Mesodermal cell (in vitro differentiated cells): ENCODE data around the gene OR56A4.

Experiments used
- H3K27ac ChIP-seq: 2 replicates; pipeline ENCODE4 v1.7.0; 2013; ENCODE audit warnings: mild to moderate bottlenecking, low read depth, low read length, moderate library complexity; ENCODE audit not compliant: severe bottlenecking
- H3K36me3 ChIP-seq: 2 replicates; pipeline ENCODE4 v1.7.1; 2013; ENCODE audit warnings: mild to moderate bottlenecking, low read length, moderate library complexity; ENCODE audit not compliant: control insufficient read depth, insufficient read depth
- H3K4me1 ChIP-seq: one replicate; pipeline ENCODE4 v1.7.1; 2013; ENCODE audit warnings: mild to moderate bottlenecking, low read length; ENCODE audit not compliant: insufficient read depth, control insufficient read depth, poor library complexity, severe bottlenecking
- H3K4me3 ChIP-seq: 2 replicates; pipeline ENCODE4 v1.7.0; 2013; ENCODE audit warnings: low read length, control low read depth, mild to moderate bottlenecking; ENCODE audit not compliant: insufficient read depth, poor library complexity, severe bottlenecking; ENCODE audit errors: extremely low read depth
- H3K9me3 ChIP-seq: 2 replicates; pipeline ENCODE4 v1.7.1; 2013; ENCODE audit warnings: mild to moderate bottlenecking, low read length, moderate library complexity; ENCODE audit not compliant: control insufficient read depth
- WGBS, 2 experiments: methylation state at CpG; one replicate each; pipeline ENCODE4 v1.1.5; 2013; ENCODE audit warnings: missing lambda C conversion rate in 2 of 2; ENCODE audit not compliant: insufficient coverage in 2 of 2; 5-methylcytosine and 5-hydroxymethylcytosine counted together

OR56A4 gene

DNA sequence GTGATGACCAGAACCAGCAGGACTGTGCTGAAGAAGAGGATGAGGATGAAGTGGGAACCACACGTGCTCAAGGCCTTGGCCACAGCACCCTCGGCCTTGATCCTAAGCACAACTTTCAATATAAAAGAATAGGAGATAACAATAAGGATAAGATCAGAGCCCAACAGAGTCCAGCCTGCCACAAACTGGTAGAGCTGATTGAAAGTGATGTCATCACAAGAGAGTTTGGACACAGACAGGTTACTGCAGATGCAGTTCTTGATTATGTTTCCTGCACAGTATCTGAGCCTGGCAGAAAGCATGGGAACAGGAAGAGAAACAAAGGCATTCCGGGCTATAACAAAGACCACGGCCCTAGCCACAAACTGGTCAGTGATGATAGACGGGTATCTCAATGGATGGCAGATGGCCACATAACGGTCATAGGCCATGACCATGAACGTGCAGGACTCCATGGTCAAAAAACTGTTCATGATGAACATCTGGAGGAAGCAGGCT lies 4.5 kb downstream of the OR56A4 start:
- H3K27ac ChIP-seq: no peak overlapping the region
- H3K9me3 ChIP-seq: no peaks in the 10 kb centered on the region
- WGBS, 2 experiments: 80 to 88% methylated on average over 5 to 7 of the region's 7 CpGs
- H3K4me3 ChIP-seq: no peak overlapping the region
- no peaks in the 10 kb centered on the region for H3K36me3 ChIP-seq
- no peaks in the 10 kb centered on the region for H3K4me1 ChIP-seq

DNA sequence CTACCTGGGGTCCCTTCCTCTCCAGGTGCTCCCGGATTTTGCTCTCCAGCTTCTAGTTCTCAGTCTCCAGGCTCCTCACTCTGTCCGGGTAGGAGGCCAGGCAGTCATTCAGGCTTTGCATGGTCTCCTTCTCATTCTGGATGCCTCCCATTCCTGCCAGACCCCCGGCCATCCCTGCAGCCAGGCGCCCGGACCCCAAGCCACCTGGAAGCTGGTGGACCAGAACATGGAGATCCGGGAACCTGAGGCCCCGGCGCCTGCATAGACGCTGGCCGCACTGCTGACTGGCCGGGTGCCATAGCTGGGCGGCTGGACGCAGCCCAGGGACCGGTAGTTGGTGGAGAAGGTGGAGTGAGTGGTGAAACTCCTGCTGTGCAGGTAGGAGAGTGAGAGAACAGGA lies 12.0 kb downstream of the OR56A4 start:
- H3K9me3 ChIP-seq: no peaks in the 10 kb centered on the region
- no peak overlapping the region for H3K27ac ChIP-seq
- H3K36me3 ChIP-seq: no peaks in the 10 kb centered on the region
- 80 to 86% methylated on average over 6 to 11 of the region's 14 CpGs for WGBS, 2 experiments
- no peak overlapping the region for H3K4me3 ChIP-seq
- no peaks in the 10 kb centered on the region for H3K4me1 ChIP-seq

DNA sequence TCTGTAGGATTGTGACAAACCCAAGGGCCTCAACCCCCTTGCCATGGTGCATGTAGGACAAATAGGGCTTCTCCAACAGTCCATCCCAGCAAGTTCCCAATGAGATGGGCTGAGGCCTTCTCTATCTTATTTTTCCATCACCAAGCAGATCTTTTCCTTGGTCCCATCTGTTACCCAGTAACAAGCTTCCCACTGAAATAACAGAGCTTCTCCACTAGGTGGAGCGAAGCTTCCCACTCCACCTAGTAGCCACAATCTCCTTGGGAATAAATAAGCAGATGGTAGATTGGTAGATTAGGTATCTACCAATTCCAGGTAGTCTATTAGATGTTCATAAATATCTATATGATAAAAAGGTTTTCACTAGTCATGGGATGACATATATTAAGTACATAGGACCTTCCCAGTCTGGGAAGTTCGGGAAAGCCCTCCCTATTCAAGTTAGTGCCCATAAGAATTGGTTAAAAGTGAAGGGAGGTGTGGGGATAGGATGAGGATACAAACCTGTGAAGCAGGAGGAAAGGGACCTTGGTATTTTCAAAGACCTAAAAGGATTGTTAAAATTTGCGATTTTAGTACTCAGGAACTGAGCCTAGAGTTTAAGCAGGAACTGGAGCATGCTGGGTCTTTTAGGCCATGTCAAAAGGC lies 14.0 kb downstream of the OR56A4 start:
- H3K36me3 ChIP-seq: no peaks in the 10 kb centered on the region
- H3K4me3 ChIP-seq: no peak overlapping the region
- WGBS, 2 experiments: 60 to 79% methylated on average over 1 of the region's 3 CpGs
- H3K27ac ChIP-seq: no peak overlapping the region
- no peaks in the 10 kb centered on the region for H3K4me1 ChIP-seq
- no peaks in the 10 kb centered on the region for H3K9me3 ChIP-seq

DNA sequence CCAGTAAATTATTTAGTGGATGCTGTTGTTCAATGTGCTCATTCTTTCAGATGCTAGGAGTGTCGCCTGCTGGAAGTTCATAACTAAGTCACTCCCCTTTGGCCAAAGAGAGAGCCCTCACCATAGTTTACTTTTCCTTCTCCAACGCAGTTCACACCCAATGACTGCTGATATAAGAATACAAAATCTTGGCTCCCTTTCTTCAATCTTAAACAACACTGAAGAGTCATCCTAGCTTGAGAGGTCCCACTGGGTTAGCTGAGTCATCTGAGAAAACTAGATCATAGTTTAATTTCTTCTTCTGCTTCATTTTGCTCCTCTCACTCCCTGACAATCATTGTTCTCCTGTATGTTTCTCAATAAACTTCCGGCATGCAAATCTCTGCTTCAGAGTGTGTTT lies 14.6 kb downstream of the OR56A4 start:
- WGBS, 2 experiments: 75 to 90% methylated on average over 1 to 2 of the region's 3 CpGs
- Histone ChIP-seq H3K27ac (no peak overlapping the region), H3K4me3 (no peak overlapping the region), H3K4me1 (no peaks in the 10 kb centered on the region), H3K9me3 (no peaks in the 10 kb centered on the region), H3K36me3 (no peaks in the 10 kb centered on the region)

DNA sequence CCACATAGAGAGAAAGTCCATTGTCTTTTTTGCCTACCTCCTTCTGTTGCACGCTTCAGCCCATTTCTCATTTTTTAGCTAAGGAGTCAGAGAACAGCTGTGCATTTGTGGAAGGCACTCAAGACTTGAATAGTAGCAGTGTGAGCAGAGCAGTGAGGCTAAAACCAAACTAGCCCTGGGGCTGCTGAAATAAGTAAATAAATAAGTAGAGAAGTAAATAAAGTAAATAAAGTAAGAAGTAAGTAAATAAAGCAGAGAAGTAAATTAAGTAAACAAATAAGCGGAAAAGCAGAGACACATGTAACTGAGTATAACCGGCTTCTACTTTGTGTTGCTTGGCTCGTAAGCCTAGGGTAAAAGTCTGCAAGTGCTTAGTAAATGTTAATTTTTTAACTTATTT lies 17.5 kb downstream of the OR56A4 start:
- Histone ChIP-seq H3K4me1 (no peaks in the 10 kb centered on the region), H3K9me3 (no peaks in the 10 kb centered on the region), H3K4me3 (no peak overlapping the region), H3K27ac (no peak overlapping the region), H3K36me3 (no peaks in the 10 kb centered on the region)
- 100% methylated on average over 2 of the region's 4 CpGs for WGBS, 2 experiments

DNA sequence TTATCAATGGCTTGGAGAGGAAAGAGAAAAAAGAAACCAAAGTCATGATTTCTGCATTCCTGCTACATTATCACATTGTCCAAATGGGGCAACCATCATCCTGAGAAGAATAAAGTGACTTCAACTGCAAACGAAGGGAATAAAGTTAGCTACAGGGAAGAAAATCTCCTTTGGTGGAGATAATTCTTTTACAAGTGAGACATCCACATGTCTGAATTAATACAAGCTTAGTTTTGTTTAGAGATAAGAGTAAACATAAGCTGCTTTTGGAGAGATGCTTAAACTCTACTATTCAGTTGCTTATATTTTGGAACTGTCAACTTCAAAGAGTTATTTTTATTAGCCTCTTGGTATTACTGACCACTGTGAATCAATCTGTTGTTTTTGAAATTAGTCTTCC lies 19.9 kb downstream of the OR56A4 start, which contains the start of gene OR52L1:
TSS of gene OR52L1 (minus strand) at position 101 of the 400 bp plus-strand sequence. CDS start at position 46, 55 bp downstream.
- Histone ChIP-seq H3K4me1 (no peaks in the 10 kb centered on the region), H3K27ac (no peak within 1 kb of the TSS), H3K36me3 (no peaks in the 10 kb centered on the region), H3K4me3 (no peak within 1 kb of the TSS), H3K9me3 (no peaks in the 10 kb centered on the region)
- no CpG with 5 or more reads among the region's 1 CpG for WGBS, 2 experiments

DNA sequence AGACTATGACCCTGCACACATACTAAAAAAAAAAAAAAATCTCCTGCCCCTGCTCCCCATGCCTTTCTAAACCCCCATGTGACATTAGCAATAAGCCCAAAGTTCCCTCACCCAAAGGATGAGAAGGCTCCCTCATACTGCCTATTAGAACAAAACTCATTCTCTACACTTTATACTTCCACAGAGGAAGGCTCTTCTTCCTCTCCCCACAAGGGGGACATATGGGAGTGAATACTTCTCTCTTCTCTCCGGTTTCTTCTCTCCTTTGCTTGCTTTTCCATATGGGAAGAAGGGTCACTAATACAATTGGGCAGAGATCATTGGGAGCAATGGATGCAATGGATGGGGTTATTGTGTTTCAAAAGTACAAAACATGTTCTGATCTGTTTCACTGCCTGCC lies 23.3 kb downstream of the OR56A4 start:
- no peaks in the 10 kb centered on the region for H3K36me3 ChIP-seq
- no peak overlapping the region for H3K4me3 ChIP-seq
- no peaks in the 10 kb centered on the region for H3K4me1 ChIP-seq
- H3K9me3 ChIP-seq: no peaks in the 10 kb centered on the region
- no peak overlapping the region for H3K27ac ChIP-seq
- no CpG with 5 or more reads among the region's 1 CpG for WGBS, 2 experiments

DNA sequence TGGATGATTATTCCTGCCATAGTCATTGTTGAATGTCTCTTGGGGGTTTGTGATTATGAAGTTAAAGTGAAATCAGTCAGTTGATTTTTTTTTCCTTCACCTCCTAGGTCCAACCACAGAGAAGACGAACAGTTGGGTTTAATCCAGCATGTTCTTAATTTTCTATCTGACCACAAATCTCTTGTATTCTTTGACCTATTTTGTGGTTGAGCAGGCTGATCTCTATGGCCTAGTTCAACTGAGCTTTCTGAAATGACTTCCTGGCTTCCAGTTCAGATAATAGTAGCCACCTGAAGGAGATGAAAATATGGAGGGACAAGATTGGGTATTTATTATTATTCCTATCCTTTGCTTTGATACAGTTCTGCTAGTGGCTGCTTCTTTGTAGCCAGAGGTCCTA lies 33.2 kb downstream of the OR56A4 start:
- no peaks in the 10 kb centered on the region for H3K4me1 ChIP-seq
- no peaks in the 10 kb centered on the region for H3K36me3 ChIP-seq
- H3K4me3 ChIP-seq: no peak overlapping the region
- H3K9me3 ChIP-seq: no peaks in the 10 kb centered on the region
- no CpG with 5 or more reads among the region's 1 CpG for WGBS, 2 experiments
- no peak overlapping the region for H3K27ac ChIP-seq

DNA sequence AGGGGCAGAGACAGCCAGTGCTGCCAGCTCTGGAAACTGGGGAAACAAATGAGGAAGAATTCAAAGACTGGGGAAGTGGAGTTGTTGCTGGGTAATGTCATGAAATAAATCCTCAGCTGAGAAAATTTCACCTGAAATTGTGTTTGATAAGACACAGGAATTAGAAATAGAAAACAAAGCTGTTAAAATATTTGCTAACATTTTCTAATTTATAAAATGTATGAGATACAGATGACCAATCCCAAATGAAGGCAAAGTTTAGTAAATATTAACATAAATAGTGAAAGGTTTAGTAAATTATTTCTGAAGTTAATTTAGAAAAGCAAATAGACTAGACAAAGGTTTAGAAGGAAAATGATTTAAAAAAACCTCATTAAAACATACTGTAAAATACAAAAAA lies 38.4 kb downstream of the OR56A4 start, which contains the start of gene OR56A5:
TSS of gene OR56A5 (minus strand) at position 101 of the 400 bp plus-strand sequence. CDS start at position 101, 0 bp downstream.
- H3K36me3 ChIP-seq: no peaks in the 10 kb centered on the region
- no peak within 1 kb of the TSS for H3K27ac ChIP-seq
- peaks cover 5% of the 10 kb centered on the region for H3K9me3 ChIP-seq
- H3K4me1 ChIP-seq: no peaks in the 10 kb centered on the region
- H3K4me3 ChIP-seq: no peak within 1 kb of the TSS

DNA sequence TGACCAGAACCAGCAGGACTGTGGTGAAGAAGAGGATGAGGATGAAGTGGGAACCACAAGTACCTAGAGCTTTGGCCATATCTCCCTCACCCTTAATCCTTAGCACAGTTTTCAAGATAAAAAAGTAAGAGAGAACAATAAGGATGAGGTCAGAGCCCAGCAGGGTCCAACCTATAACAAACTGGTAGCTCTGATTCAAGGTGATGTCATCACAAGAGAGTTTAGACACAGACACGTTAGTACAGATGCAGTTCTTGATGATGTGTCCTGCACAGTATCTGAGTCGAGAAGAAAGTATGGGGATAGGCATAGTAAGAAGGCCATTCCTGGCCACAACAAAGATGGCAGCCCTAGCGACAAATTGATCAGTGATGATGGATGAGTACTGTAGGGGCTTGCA lies 39.0 kb downstream of the OR56A4 start:
- H3K27ac ChIP-seq: no peak overlapping the region
- H3K36me3 ChIP-seq: no peaks in the 10 kb centered on the region
- H3K4me3 ChIP-seq: no peak overlapping the region
- 59 to 61% methylated on average over 3 of the region's 3 CpGs for WGBS, 2 experiments
- H3K9me3 ChIP-seq: peaks cover 5% of the 10 kb centered on the region
- no peaks in the 10 kb centered on the region for H3K4me1 ChIP-seq

DNA sequence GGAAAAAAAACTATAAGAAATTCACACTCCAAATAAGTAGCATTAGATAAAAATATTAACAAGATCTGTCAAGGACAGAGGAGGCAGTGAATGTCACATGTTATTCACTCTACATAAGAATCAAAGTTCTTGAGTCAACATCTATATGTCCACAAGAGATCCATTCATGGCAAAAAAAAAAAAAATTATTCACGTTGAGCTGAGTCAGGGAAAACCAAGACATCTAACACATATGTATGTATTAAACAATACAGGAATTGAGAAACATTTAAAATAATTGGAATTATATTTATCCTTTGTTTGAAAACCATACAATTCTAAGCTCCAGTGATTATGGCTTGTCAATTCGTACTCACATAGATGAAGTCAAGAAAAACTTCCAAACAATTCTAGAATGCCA lies 39.8 kb downstream of the OR56A4 start:
- H3K36me3 ChIP-seq: no peaks in the 10 kb centered on the region
- no peak overlapping the region for H3K27ac ChIP-seq
- no peaks in the 10 kb centered on the region for H3K4me1 ChIP-seq
- peaks cover 5% of the 10 kb centered on the region for H3K9me3 ChIP-seq
- no peak overlapping the region for H3K4me3 ChIP-seq
- WGBS, 2 experiments: 60% methylated on average over 1 of the region's 2 CpGs; no CpG with 5 or more reads in 1 of the 2 experiments
